ENCODE results near the gene ZNF234. TPM values are rescaled to one million over a fixed set of nuclear protein-coding genes. Genes with fewer than 3 reads are reported as not detected.
"Not testable (repeated sequence)": the region's sequence is repeated elsewhere in the genome, so short reads cannot be mapped to it uniquely, and the experiment has no call there.

Gene ZNF234
- total and polyA plus RNA-seq, 4 donors: 1.1 to 5.2 (median 3.2) TPM

- TF ChIP-seq HNF4G (IDR thresholded peaks at IDR 0.05) (no peak), NR2F2 (IDR thresholded peaks at IDR 0.05) (peak; percentile 57), TAF1 (conservative IDR thresholded peaks at IDR 0.05) (peak; percentile 93), RAD21 (IDR thresholded peaks at IDR 0.05) (peak in 1 of 2 donors; percentile 54), HNF4A (conservative IDR thresholded peaks at IDR 0.05) (peak; percentile 59 to 73), GABPA (IDR thresholded peaks at IDR 0.05 in 1 of 2, conservative IDR thresholded peaks at IDR 0.05 in 1 of 2) (peak; percentile 94 to 99), JUND (IDR thresholded peaks at IDR 0.05) (peak; percentile 39 to 63), EGR1 (IDR thresholded peaks at IDR 0.05; ENCODE audit: low read depth in 2 of 2) (peak; percentile 94 to 97), REST (IDR thresholded peaks at IDR 0.05) (peak; percentile 90), SP1 (IDR thresholded peaks at IDR 0.05) (peak; percentile 82), ZBTB33 (IDR thresholded peaks at IDR 0.05) (peak; percentile 97), FOXA1 (IDR thresholded peaks at IDR 0.05) (no peak), RXRA (IDR thresholded peaks at IDR 0.05) (peak; percentile 64 to 68), MAX (IDR thresholded peaks at IDR 0.05) (peak; percentile 99), YY1 (IDR thresholded peaks at IDR 0.05) (peak; percentile 99), FOXA2 (IDR thresholded peaks at IDR 0.05) (peak; percentile 44)
- TF ChIP-seq, protein P1, sequence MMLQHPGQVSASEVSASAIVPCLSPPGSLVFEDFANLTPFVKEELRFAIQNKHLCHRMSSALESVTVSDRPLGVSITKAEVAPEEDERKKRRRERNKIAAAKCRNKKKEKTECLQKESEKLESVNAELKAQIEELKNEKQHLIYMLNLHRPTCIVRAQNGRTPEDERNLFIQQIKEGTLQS (IDR thresholded peaks at IDR 0.05): no peak
- TF ChIP-seq, protein P2, sequence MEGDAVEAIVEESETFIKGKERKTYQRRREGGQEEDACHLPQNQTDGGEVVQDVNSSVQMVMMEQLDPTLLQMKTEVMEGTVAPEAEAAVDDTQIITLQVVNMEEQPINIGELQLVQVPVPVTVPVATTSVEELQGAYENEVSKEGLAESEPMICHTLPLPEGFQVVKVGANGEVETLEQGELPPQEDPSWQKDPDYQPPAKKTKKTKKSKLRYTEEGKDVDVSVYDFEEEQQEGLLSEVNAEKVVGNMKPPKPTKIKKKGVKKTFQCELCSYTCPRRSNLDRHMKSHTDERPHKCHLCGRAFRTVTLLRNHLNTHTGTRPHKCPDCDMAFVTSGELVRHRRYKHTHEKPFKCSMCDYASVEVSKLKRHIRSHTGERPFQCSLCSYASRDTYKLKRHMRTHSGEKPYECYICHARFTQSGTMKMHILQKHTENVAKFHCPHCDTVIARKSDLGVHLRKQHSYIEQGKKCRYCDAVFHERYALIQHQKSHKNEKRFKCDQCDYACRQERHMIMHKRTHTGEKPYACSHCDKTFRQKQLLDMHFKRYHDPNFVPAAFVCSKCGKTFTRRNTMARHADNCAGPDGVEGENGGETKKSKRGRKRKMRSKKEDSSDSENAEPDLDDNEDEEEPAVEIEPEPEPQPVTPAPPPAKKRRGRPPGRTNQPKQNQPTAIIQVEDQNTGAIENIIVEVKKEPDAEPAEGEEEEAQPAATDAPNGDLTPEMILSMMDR (IDR thresholded peaks at IDR 0.05; ENCODE audit: low read depth, low read length, missing input control): no peak
- peaks cover 0 to 16% (median 9%) of the 10 kb centered on the region in 4 donors for H3K4me1 ChIP-seq (ENCODE audit: control insufficient read depth in 4 of 4, insufficient read depth in 4 of 4, low read length in 3 of 4)
- H3K27ac ChIP-seq (ENCODE audit: low read depth in 1 of 2, low read length in 2 of 2): peak within 1 kb of the TSS; percentile 20 to 52
- under 1% methylated on average over 32 of the region's 32 CpGs for WGBS
- peaks cover 20 to 55% (median 33%) of the 10 kb centered on the region in 4 donors for H3K9me3 ChIP-seq (ENCODE audit: control insufficient read depth in 4 of 4, low read length in 3 of 4)
- H3K27me3 ChIP-seq (ENCODE audit: control insufficient read depth in 4 of 4, insufficient read depth in 4 of 4, low read length in 3 of 4): no peaks in the 10 kb centered on the region
- H3K9ac ChIP-seq (ENCODE audit: low read depth in 1 of 2, low read length in 2 of 2): peak within 1 kb of the TSS; percentile 34 to 64
- DNase-seq (ENCODE audit: low spot score): peak; percentile 77
- H3K4me3 ChIP-seq (ENCODE audit: low read depth in 1 of 3, low read length in 3 of 3): peak within 1 kb of the TSS; percentile 77 to 84 (median 82)
- H3K36me3 ChIP-seq (ENCODE audit: control insufficient read depth in 4 of 4, insufficient read depth in 3 of 4, low read depth in 1 of 4, low read length in 3 of 4): peaks cover 10 to 31% (median 26%) of the 10 kb centered on the region in 4 donors
Observed at GRCh38 chr19:44164673-44165512, 23.5 kb downstream of the ZNF234 start, which contains the start of gene ZNF226. ZNF226 (plus strand) TSS chr19:44165100; CDS start chr19:44170081, 4,981 bp downstream.

DNA sequence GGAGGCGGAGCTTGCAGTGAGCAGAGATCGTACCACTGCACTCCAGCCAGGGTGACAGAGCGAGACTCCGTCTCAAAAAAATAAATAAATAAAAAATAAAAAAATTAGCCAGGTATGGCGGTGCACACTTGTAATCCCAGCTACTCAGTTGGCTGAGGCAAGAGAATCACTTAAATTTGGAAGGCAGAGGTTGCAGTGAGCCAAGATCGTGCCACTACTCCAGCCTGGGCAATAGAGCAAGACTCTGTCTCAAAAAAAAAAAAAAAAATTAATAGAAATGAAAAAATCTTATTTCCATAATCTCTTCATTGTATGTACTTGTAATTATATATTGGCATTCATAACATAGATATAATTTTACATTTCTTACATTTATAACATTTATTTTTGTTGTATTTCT lies 29.3 kb downstream of the ZNF234 start:
- not testable (repeated sequence) for H3K27ac ChIP-seq (ENCODE audit: low read depth in 1 of 2, low read length in 2 of 2); H3K9ac ChIP-seq (ENCODE audit: low read depth in 1 of 2, low read length in 2 of 2); H3K27me3 ChIP-seq (ENCODE audit: control insufficient read depth in 4 of 4, insufficient read depth in 4 of 4, low read length in 3 of 4); H3K4me1 ChIP-seq (ENCODE audit: control insufficient read depth in 4 of 4, insufficient read depth in 4 of 4, low read length in 3 of 4); H3K4me3 ChIP-seq (ENCODE audit: low read depth in 1 of 3, low read length in 3 of 3); DNase-seq (ENCODE audit: low spot score)
- WGBS: 98% methylated on average over 6 of the region's 6 CpGs
- Histone ChIP-seq H3K36me3 (ENCODE audit: control insufficient read depth in 4 of 4, insufficient read depth in 3 of 4, low read depth in 1 of 4, low read length in 3 of 4) (peaks cover 31 to 81% (median 78%) of the 10 kb centered on the region in 4 donors), H3K9me3 (ENCODE audit: control insufficient read depth in 4 of 4, low read length in 3 of 4) (peaks cover 30 to 77% (median 55%) of the 10 kb centered on the region in 4 donors)

Data from liver (tissue), 9 donors.